Umbilical cord (tissue), 1 donor: Measurements from ENCODE around the gene DHX34. TPM values are rescaled to one million over a fixed set of nuclear protein-coding genes. Genes with fewer than 3 reads are reported as not detected.

Experiments
- total RNA-seq: library from RNA; depleted of rRNA; stranded (reverse); fragments of >200 nt; gene quantifications from one replicate; pipeline ENCODE4 v1.2.3, GENCODE V29; 2014; ENCODE audit warnings: low replicate concordance; ENCODE audit not compliant: insufficient read depth

The DHX34 gene
- total RNA-seq, 1 donor from 2014 or later = 10.1 TPM

Other genes starting within 250 kb of the DHX34 start
- gene ZC3H4, start 235.5 kb upstream of the DHX34 start, total RNA-seq = 9.4 TPM
- gene SAE1, start 218.5 kb upstream of the DHX34 start, total RNA-seq = 52.5 TPM
- gene BBC3, start 118.1 kb upstream of the DHX34 start, total RNA-seq = 1.2 TPM
- 4.6 TPM for gene CCDC9, start 92.8 kb upstream of the DHX34 start, total RNA-seq
- gene INAFM1, start 74.4 kb upstream of the DHX34 start, total RNA-seq = 1.2 TPM
- gene C5AR1, start 39.5 kb upstream of the DHX34 start, total RNA-seq = 2.6 TPM
- 5.5 TPM for gene C5AR2, start 17.1 kb upstream of the DHX34 start, total RNA-seq
- 91.2 TPM for gene MEIS3, start 70.2 kb downstream of the DHX34 start, total RNA-seq
- 4.8 TPM for gene SLC8A2, start 122.6 kb downstream of the DHX34 start, total RNA-seq
- 4.1 TPM for gene KPTN, start 134.9 kb downstream of the DHX34 start, total RNA-seq
- 22.4 TPM for gene NAPA, start 165.7 kb downstream of the DHX34 start, total RNA-seq
- gene ZNF541, start 223.8 kb downstream of the DHX34 start, total RNA-seq = not detected